BJ (cell line): ENCODE results near the gene ZNHIT3. TPM values are rescaled to one million over a fixed set of nuclear protein-coding genes. Genes with fewer than 3 reads are reported as not detected.

Source experiments
- CTCF ChIA-PET: fragments of 350-600 bp; formaldehyde crosslinking; extraction: SDS; loops from one replicate; lab custom pipeline; 2021; ENCODE audit warnings: antibody characterized with exemption, inconsistent platforms; lab: Yijun Ruan, JAX
- POLR2A ChIA-PET: fragments of 300-600 bp; sonication (Branson Sonifier 250); formaldehyde crosslinking; extraction: SDS; loops from one replicate; lab custom pipeline; 2021; ENCODE audit warnings: antibody characterized with exemption; lab: Charles Lee
- DNase-seq: peaks from one replicate; pipeline ENCODE4 v3.0.0-alpha.2; 2011; ENCODE audit warnings: low read depth
- H3K27me3 ChIP-seq: 2 replicates; pipeline ENCODE4 v1.6.0; 2011; ENCODE audit warnings: low read length; ENCODE audit not compliant: control insufficient read depth, insufficient read depth
- H3K36me3 ChIP-seq: 2 replicates; pipeline ENCODE4 v1.5.1; 2011; ENCODE audit warnings: low read length; ENCODE audit not compliant: control insufficient read depth, insufficient read depth
- H3K4me3 ChIP-seq: 2 replicates; pipeline ENCODE4 v1.5.1; 2011; ENCODE audit warnings: low read depth, mild to moderate bottlenecking, control low read depth, low read length
- polyA plus RNA-seq: library from polyadenylated mRNA; depleted of rRNA; stranded (reverse); fragments of >200 nt; gene quantifications from 2 replicates; pipeline ENCODE4 v1.2.3, GENCODE V29; 2011
- TF ChIP-seq, protein P1 (sequence below): IDR thresholded peaks from 2 replicates; pipeline ENCODE4 v1.5.1; 2011; ENCODE audit warnings: low read depth, mild to moderate bottlenecking, control low read depth, inconsistent platforms, low read length, moderate library complexity; ENCODE audit not compliant: insufficient read depth

The ZNHIT3 gene
- polyA plus RNA-seq, 1 experiment: 43.6 TPM

DNA sequence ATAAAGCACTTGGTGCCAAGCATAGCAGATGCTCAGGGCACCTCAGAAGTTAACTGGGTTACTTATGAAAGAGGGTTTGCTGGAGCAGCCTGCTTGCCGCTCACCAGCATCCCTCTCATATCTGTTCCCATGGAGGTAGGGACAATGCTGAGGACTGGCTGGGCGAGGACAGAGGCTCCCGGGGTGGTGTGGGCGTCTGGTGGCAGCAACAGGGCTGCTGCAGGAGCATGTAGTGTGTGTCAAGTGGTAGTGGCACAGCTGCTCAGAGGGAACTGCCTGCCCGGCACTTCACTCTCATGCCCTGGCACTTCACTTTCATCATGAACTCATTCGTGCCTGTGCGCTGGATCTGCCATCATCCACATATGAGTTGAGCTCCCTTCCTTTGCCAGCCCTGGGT is 26.9 kb upstream of the ZNHIT3 start:
- CTCF ChIA-PET: interaction anchor here (2.7 kb wide), 1 partner anchor 23 kb away, joined by 7 read pairs; no protein-coding TSS in a partner anchor
- no peaks in the 10 kb centered on the region for H3K36me3 ChIP-seq

DNA sequence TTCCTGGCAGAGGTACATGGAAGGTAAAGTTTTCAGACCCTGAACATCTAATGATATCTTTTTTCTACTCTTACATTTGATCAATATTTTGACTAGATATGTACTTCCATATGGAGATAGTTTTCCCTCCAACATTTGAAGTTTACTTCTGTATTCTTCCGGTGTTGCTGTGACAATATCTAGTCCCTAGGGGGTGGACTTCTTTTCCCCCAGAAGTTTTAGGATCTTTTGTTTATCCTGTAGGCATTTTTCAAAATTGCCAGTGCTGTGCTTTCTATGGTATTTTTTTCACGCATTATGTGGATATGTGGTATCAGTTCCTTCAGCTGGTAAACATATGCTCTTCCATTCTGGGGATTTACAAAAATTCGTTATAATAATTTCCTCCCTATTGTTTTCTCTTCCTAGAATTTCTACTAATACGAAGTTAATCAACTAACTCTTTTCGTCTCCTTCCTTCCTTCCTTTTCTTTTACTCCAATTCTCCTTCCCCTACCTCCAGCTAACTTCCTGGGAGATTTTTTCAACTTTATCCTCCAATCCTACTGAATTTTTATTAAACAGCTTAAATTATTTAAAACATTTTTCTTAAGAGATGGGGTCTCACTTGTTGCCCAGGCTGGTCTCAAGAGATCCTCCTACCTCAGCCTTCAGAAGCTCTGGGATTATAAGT is 26.1 kb upstream of the ZNHIT3 start:
- no peaks in the 10 kb centered on the region for H3K36me3 ChIP-seq
- no peak overlapping the region for H3K4me3 ChIP-seq
- TF ChIP-seq, protein P1, sequence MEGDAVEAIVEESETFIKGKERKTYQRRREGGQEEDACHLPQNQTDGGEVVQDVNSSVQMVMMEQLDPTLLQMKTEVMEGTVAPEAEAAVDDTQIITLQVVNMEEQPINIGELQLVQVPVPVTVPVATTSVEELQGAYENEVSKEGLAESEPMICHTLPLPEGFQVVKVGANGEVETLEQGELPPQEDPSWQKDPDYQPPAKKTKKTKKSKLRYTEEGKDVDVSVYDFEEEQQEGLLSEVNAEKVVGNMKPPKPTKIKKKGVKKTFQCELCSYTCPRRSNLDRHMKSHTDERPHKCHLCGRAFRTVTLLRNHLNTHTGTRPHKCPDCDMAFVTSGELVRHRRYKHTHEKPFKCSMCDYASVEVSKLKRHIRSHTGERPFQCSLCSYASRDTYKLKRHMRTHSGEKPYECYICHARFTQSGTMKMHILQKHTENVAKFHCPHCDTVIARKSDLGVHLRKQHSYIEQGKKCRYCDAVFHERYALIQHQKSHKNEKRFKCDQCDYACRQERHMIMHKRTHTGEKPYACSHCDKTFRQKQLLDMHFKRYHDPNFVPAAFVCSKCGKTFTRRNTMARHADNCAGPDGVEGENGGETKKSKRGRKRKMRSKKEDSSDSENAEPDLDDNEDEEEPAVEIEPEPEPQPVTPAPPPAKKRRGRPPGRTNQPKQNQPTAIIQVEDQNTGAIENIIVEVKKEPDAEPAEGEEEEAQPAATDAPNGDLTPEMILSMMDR: 0 out of 2 replicates have a peak, but pooled peaks have one; percentile 5
- peaks cover 2% of the 10 kb centered on the region; the same call in 1 of the 2 replicates for H3K27me3 ChIP-seq
- CTCF ChIA-PET: interaction anchor here (2.7 kb wide), 1 partner anchor 22 kb away, joined by 7 read pairs; no protein-coding TSS in a partner anchor
- POLR2A ChIA-PET: no interaction called here
- no peak for DNase-seq

More for the DNA sequence above, 26.9 kb upstream of the ZNHIT3 start:
- H3K27me3 ChIP-seq: no peaks in the 10 kb centered on the region; the same call in 1 of the 2 replicates
- TF ChIP-seq, protein P1: no peak
- POLR2A ChIA-PET: no interaction called here
- DNase-seq: no peak
- no peak overlapping the region for H3K4me3 ChIP-seq

GRCh38 chr17:36461330-36462110 is 25.0 kb upstream of the ZNHIT3 start:
- DNase-seq: no peak
- peaks cover 2% of the 10 kb centered on the region; the same call in 1 of the 2 replicates for H3K27me3 ChIP-seq
- TF ChIP-seq, protein P1: no peak
- POLR2A ChIA-PET: no interaction called here
- H3K36me3 ChIP-seq: no peaks in the 10 kb centered on the region
- CTCF ChIA-PET: interaction anchor here (1.1 to 2.7 kb wide), 2 partner anchors 21 kb away, joined by 4 to 7 read pairs; no protein-coding TSS in a partner anchor
- H3K4me3 ChIP-seq: no peak overlapping the region

DNA sequence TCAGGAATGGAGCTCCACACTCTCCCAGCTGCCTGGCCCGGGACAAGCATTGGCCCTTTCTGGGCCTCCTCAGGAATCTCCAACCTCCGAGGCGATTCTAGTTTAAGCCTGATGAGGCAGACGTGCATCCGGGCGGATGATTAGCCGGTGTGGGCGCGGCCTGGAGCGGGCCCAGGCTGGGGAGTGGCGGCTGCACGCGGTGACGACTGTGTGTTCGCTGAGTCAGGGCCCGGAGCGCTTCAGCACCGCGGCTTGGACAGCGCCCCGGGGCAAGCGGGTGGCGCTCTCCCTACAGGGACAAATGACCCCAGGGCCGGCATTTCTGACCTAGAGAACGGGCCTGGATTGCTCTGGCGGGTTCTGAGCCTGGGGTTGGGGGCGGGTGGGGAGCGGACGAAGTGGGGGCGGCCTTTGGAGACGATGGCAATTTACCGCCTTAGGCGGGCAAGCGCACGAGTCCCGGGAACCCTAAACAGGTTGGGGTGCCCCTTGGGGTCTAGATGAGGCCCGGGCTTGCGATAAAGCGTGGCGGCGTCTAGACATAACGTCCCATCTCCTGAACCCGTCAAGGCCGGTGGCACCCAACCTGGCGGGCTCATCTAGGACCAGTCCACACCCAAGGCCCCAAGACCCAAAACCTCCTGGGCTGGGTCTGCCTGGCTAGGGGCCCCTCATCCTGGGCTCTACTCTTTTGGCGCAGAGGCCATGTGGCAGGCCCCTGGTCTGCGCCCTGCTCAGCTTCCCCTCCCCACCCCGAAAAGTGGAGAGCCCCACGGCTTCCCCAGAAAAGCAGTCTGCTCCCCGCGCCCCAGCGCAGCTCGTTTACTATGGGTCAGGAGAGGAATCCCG is 22.3 kb upstream of the ZNHIT3 start:
- H3K27me3 ChIP-seq: peaks cover 3% of the 10 kb centered on the region
- no peak overlapping the region for H3K4me3 ChIP-seq
- ChIA-PET CTCF (interaction anchor here (0.9 kb wide), 1 partner anchor 19 kb away, joined by 5 read pairs; no protein-coding TSS in a partner anchor), POLR2A (no interaction called here)
- H3K36me3 ChIP-seq: no peaks in the 10 kb centered on the region
- TF ChIP-seq, protein P1: no peak
- no peak for DNase-seq
